K562 (cell line): ENCODE measurements around the gene ANKMY2. TPM values are rescaled to one million over a fixed set of nuclear protein-coding genes. Genes with fewer than 3 reads are reported as not detected.

Source experiments
- ATAC-seq: fragments of 200-7000 bp; cut with Tn5 transposase; 3 replicates; pipeline ENCODE4 v1.9.1; 2020; ENCODE audit warnings: moderate library complexity
- BruUV-seq: library from RNA; stranded (reverse); fragments of 400-500 nt; replicated peaks from 2 replicates; lab custom pipeline; 2021; lab: Mats Ljungman, UMichigan
- CTCF ChIA-PET: fragments of 300-600 bp; formaldehyde crosslinking; extraction: SDS; loops from one replicate; lab custom pipeline; 2021; ENCODE audit warnings: low intra/inter-chr PET ratio; lab: Yijun Ruan, JAX
- POLR2A ChIA-PET: fragments of 300-600, 350-650 bp; sonication (Branson Sonifier 250); formaldehyde crosslinking; extraction: SDS; loops from one replicate; lab custom pipeline; 2021; ENCODE audit warnings: antibody characterized with exemption, inconsistent platforms; lab: Yijun Ruan, JAX
- DNase-seq, 4 experiments: peaks; one replicate each; pipeline versions ENCODE4 v3.0.0 to v3.0.0-alpha.2; 2011 to 2018; ENCODE audit warnings: low spot score in 3 of 4, mixed read lengths in 3 of 4; ENCODE audit errors: extremely low read depth in 1 of 4
- FAIRE-seq: peaks from 2 replicates; lab custom pipeline; 2011; peaks lifted over from hg19 to GRCh38; lab: Jason Lieb, UNC
- H2AFZ ChIP-seq: 2 replicates; pipeline ENCODE4 v1.6.0; 2011; ENCODE audit warnings: low read depth, low read length, control low read depth, inconsistent platforms
- H3K27ac ChIP-seq: fragments of 200-600 bp; 3 replicates; pipeline ENCODE4 v1.8.0; 2011; ENCODE audit warnings: low read depth, mild to moderate bottlenecking, control low read depth, inconsistent platforms, low read length, moderate library complexity, mixed read lengths; ENCODE audit errors: extremely low read depth
- H3K27me3 ChIP-seq, 2 experiments: fragments of 300-600 bp in 1 of 2; 2 replicates in 1 of 2; 3 replicates in 1 of 2; pipeline versions ENCODE4 v1.6.0 to v1.8.0; 2011; ENCODE audit warnings: inconsistent platforms in 2 of 2, low read length in 2 of 2, mild to moderate bottlenecking in 1 of 2, mixed read lengths in 1 of 2, moderate library complexity in 1 of 2; ENCODE audit not compliant: control insufficient read depth in 2 of 2, insufficient read depth in 2 of 2
- H3K36me3 ChIP-seq: fragments of 300-600 bp; 3 replicates; pipeline ENCODE4 v1.8.0; 2011; ENCODE audit warnings: mild to moderate bottlenecking, low read length, inconsistent platforms; ENCODE audit not compliant: control insufficient read depth, insufficient read depth
- H3K4me1 ChIP-seq, 2 experiments: fragments of 200-600 bp in 1 of 2; replicated peaks in 1 of 2; 2 replicates in 1 of 2; 3 replicates in 1 of 2; pipeline versions ENCODE4 v1.5.1 to v1.8.0; 2011; ENCODE audit warnings: inconsistent platforms in 2 of 2, low read length in 2 of 2, mild to moderate bottlenecking in 1 of 2, mixed read lengths in 1 of 2, moderate library complexity in 1 of 2; ENCODE audit not compliant: control insufficient read depth in 2 of 2, insufficient read depth in 2 of 2
- H3K4me2 ChIP-seq: 2 replicates; pipeline ENCODE4 v1.6.1; 2011; ENCODE audit warnings: low read length, control low read depth, inconsistent platforms, mixed read lengths; ENCODE audit not compliant: insufficient read depth
- H3K4me3 ChIP-seq: fragments of 200-600 bp; sonication (generic), shearing (Covaris generic); 2 replicates; pipeline ENCODE4 v1.5.1; 2016; ENCODE audit warnings: control low read depth, inconsistent platforms
- H3K79me2 ChIP-seq: fragments of 200-600 bp; 3 replicates; pipeline ENCODE4 v1.8.0; 2011; ENCODE audit warnings: low read length, inconsistent platforms; ENCODE audit not compliant: control insufficient read depth, insufficient read depth
- H3K9ac ChIP-seq, 2 experiments: 2 replicates each; pipeline versions ENCODE4 v1.6.0 to v1.6.1; 2011; ENCODE audit warnings: low read depth in 2 of 2, low read length in 2 of 2, control low read depth in 1 of 2, inconsistent platforms in 1 of 2, mild to moderate bottlenecking in 1 of 2, mixed read lengths in 1 of 2; ENCODE audit not compliant: insufficient read depth in 1 of 2
- H3K9me1 ChIP-seq: one replicate; pipeline ENCODE4 v1.6.0; 2011; ENCODE audit warnings: inconsistent platforms, mild to moderate bottlenecking, low read length, moderate library complexity; ENCODE audit not compliant: control insufficient read depth, insufficient read depth
- H3K9me3 ChIP-seq: replicated peaks from 2 replicates; pipeline ENCODE4 v1.5.1; 2011; ENCODE audit warnings: low read depth, low read length, inconsistent platforms; ENCODE audit not compliant: control insufficient read depth, insufficient read depth
- H4K20me1 ChIP-seq: replicated peaks from 2 replicates; pipeline ENCODE4 v1.6.1; 2011; ENCODE audit warnings: low read length, inconsistent platforms, mixed read lengths; ENCODE audit not compliant: control insufficient read depth, insufficient read depth
- CEBPB ChIP-seq: fragments of 450-650 bp; IDR thresholded peaks from 2 replicates; pipeline ENCODE4 v1.6.1; 2016; ENCODE audit warnings: missing genetic modification characterization, missing compliant biosample characterization
- CEBPG ChIP-seq, 3 experiments: fragments of 200-800 bp in 1 of 3; sonication (Bioruptor generic) in 1 of 3; sonication (generic) in 1 of 3; formaldehyde crosslinking in 1 of 3; IDR thresholded peaks in 2 of 3; conservative IDR thresholded peaks in 1 of 3; 2 replicates each; pipeline versions ENCODE4 v1.6.1 to v1.8.0; 2016 to 2022; ENCODE audit warnings: missing compliant biosample characterization in 2 of 3, missing genetic modification characterization in 2 of 3, mild to moderate bottlenecking in 1 of 3, missing genetic modification reagents in 1 of 3
- FOSL1 ChIP-seq: fragments of 200-800 bp; sonication (Bioruptor generic); conservative IDR thresholded peaks from 2 replicates; pipeline ENCODE4 v1.6.1; 2016; ENCODE audit warnings: missing genetic modification characterization, missing compliant biosample characterization
- GABPA ChIP-seq: fragments of 200-800 bp; sonication (Bioruptor generic); conservative IDR thresholded peaks from 2 replicates; pipeline ENCODE4 v1.6.1; 2016; ENCODE audit warnings: low read depth, missing genetic modification characterization, missing compliant biosample characterization
- NFIC ChIP-seq: fragments of 450-650 bp; IDR thresholded peaks from 2 replicates; pipeline ENCODE4 v1.6.1; 2017; ENCODE audit warnings: mild to moderate bottlenecking, inconsistent platforms
- SRSF3 ChIP-seq: fragments of 200-400 bp; formaldehyde crosslinking; IDR thresholded peaks from 2 replicates; pipeline ENCODE4 v1.6.1; 2016; ENCODE audit warnings: mild to moderate bottlenecking, low read length, moderate library complexity; ENCODE audit not compliant: insufficient read depth
- ZNF224 ChIP-seq: sonication (generic); formaldehyde crosslinking; IDR thresholded peaks from 2 replicates; pipeline ENCODE4 v1.8.0; 2022; ENCODE audit warnings: mild to moderate bottlenecking, missing genetic modification reagents
- WGBS: fragments of 100-300 bp; shearing (Covaris generic); methylation state at CpG from one replicate; pipeline ENCODE4 v1.1.6; 2016; ENCODE audit warnings: low coverage, mixed read lengths; ENCODE audit not compliant: insufficient coverage; ENCODE audit errors: missing lambda C conversion rate; 5-methylcytosine and 5-hydroxymethylcytosine counted together
- in situ Hi-C: fragments of 300-500 bp; cut with MboI; formaldehyde crosslinking; loops from 4 replicates; pipeline ENCODE4 v1.15.0; 2018; ENCODE audit warnings: inconsistent platforms, mixed read lengths
- intact Hi-C: fragments of 100-400 bp; cut with micrococcal nuclease; formaldehyde crosslinking; loops from 2 replicates; pipeline ENCODE4 v1.14.2; 2022
- polyA plus RNA-seq, 8 experiments: library from polyadenylated mRNA; depleted of rRNA in 4 of 8; stranded (reverse) in 5 of 8; unstranded in 3 of 8; fragments of >200 nt; fragmentation: Nextera tagmentation in 2 of 8; fragmentation: Illumina TruSeq in 1 of 8; extraction: Ambion mirVana in 2 of 8; extraction: Trizol in 1 of 8; gene quantifications; 2 replicates each; pipeline versions ENCODE4 v1.2.1 to v1.2.3, GENCODE V29; 2011 to 2014; ENCODE audit warnings: inconsistent platforms in 1 of 8, missing spikeins in 1 of 8
- total RNA-seq, 7 experiments: library from RNA; depleted of rRNA in 6 of 7; stranded (reverse); fragments of >200 nt in 6 of 7; fragmentation: Illumina TruSeq in 2 of 7; extraction: Trizol in 2 of 7; gene quantifications; 2 replicates each; pipeline versions ENCODE4 v1.2.1 to v1.2.3, GENCODE V29; 2011 to 2021; ENCODE audit warnings: low replicate concordance in 1 of 7

The ANKMY2 gene
- total and polyA plus RNA-seq, 9 of the 15 experiments (the other 6 are each of a cell fraction or from before 2014, with no cell fraction given), result 38.9 to 71.5 (median 48.8) TPM

DNA sequence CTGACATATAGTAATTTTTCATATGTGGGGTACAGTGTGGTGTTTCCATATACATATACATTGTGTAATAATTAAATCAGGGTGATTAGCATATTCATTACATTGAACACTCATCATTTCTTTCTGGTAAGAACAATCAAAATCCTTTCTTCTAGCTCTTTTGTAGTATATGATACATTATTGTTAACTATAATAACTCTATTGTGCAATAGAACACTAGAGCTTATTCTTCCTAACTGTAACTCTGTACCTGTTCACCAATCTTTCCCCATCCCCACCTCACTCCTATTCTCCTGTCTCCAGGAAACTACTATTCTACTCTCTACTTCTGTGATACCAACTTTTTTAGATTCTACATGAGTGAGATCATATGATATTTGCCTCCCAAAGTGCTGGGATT, 9.8 kb upstream of the ANKMY2 start:
- CTCF ChIA-PET, result no interaction called here
- no peak overlapping the region for H3K9ac ChIP-seq
- FAIRE-seq (no peak), ATAC-seq (no peak), DNase-seq (no peak)
- H3K27me3 ChIP-seq, result no peaks in the 10 kb centered on the region
- H3K36me3 ChIP-seq, result peaks cover 37% of the 10 kb centered on the region
- in situ Hi-C loops (no loop called here), intact Hi-C loops (no loop called here)
- H3K9me1 ChIP-seq, result no peaks in the 10 kb centered on the region
- POLR2A ChIA-PET, result interaction anchor here (0.8 to 6.6 kb wide), 4 partner anchors 8 to 53 kb away, joined by 3 to 64 read pairs (median 4); partner anchors contain the start of genes ANKMY2 and BZW2
- H4K20me1 ChIP-seq, result peaks cover 8% of the 10 kb centered on the region
- H3K27ac ChIP-seq, result no peak overlapping the region
- peaks cover 99% of the 10 kb centered on the region for H3K79me2 ChIP-seq
- no peak overlapping the region for H3K4me3 ChIP-seq
- H3K4me1 ChIP-seq, result peaks cover 11 to 35% of the 10 kb centered on the region in 2 experiments
- H2AFZ ChIP-seq, result no peak overlapping the region
- H3K4me2 ChIP-seq, result no peak overlapping the region
- peak; percentile 91 for TF ChIP-seq CEBPB
- no peak for TF ChIP-seq CEBPG (CRISPR knock-in tag; IDR thresholded peaks at IDR 0.05)
- peak; percentile 45 to 85 for TF ChIP-seq CEBPG (tag; conservative IDR thresholded peaks at IDR 0.05 in 1 of 2, IDR thresholded peaks at IDR 0.05 in 1 of 2)
- no peak for TF ChIP-seq SRSF3
- no peaks in the 10 kb centered on the region for H3K9me3 ChIP-seq
- BruUV-seq, result no TSS peak

DNA sequence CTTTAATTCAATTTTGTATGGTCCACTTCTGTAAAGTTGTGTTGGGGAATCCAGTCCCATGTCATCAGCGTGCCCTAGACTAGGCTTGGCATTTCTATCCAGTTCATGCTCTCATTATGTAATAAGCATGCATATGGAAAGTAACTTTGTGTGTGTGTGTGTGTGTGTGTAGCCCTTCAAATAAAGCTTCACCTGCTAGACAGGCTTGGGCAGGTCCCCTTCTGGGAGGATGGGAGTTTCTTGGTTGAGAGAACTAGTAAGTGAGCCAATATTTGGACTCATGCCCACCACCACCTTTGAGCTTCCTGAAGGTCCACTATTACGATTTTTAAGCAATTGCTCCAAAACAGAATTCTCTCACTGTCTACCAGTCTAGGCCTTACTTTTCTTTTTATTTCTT, 7.3 kb upstream of the ANKMY2 start:
- POLR2A ChIA-PET, result interaction anchor here (0.9 to 1.8 kb wide), 5 partner anchors 9 to 23 kb away, joined by 3 to 5 read pairs (median 4); no protein-coding TSS in a partner anchor
- BruUV-seq, result no TSS peak
- Histone ChIP-seq H3K9me3 (no peaks in the 10 kb centered on the region), H2AFZ (no peak overlapping the region), H3K79me2 (peaks cover 100% of the 10 kb centered on the region), H4K20me1 (peaks cover 18% of the 10 kb centered on the region), H3K4me1 (peaks cover 11 to 52% of the 10 kb centered on the region in 2 experiments; a peak in 4 of 5 replicates), H3K9me1 (no peaks in the 10 kb centered on the region), H3K4me3 (no peak overlapping the region), H3K9ac (no peak overlapping the region), H3K4me2 (no peak overlapping the region; the same call in 1 of the 2 replicates), H3K27me3 (no peaks in the 10 kb centered on the region), H3K27ac (no peak overlapping the region), H3K36me3 (peaks cover 59% of the 10 kb centered on the region)
- CTCF ChIA-PET, result no interaction called here
- ATAC-seq (peak; percentile 1; the same call in 1 of the 3 replicates), FAIRE-seq (no peak), DNase-seq (no peak)
- TF ChIP-seq ZNF224 (CRISPR knock-in tag) (no peak), FOSL1 (tag) (no peak), NFIC (peak; percentile 42), GABPA (tag) (no peak)
- 60% methylated on average over 2 of the region's 2 CpGs for WGBS
- intact Hi-C loops (no loop called here), in situ Hi-C loops (no loop called here)
